CD8-positive, alpha-beta memory T cell (primary cell): ENCODE measurements around the gene TM9SF2. TPM values are rescaled to one million over a fixed set of nuclear protein-coding genes. Genes with fewer than 3 reads are reported as not detected.
"Not testable (repeated sequence)": the region's sequence is repeated elsewhere in the genome, so short reads cannot be mapped to it uniquely, and the experiment has no call there.

Source experiments
- CTCF ChIA-PET: fragments of 350-600 bp; sonication (Branson Sonifier 250); formaldehyde crosslinking; loops from one replicate; lab custom pipeline; 2021; ENCODE audit warnings: antibody characterized with exemption; lab: Charles Lee
- POLR2A ChIA-PET: fragments of 350-600 bp; sonication (Branson Sonifier 250); formaldehyde crosslinking; loops from one replicate; lab custom pipeline; 2021; ENCODE audit warnings: antibody characterized with exemption; lab: Charles Lee
- DNase-seq, 5 donors: peaks; one replicate each; pipeline versions ENCODE4 v3.0.0 to v3.0.0-alpha.2; 2020 to 2022; ENCODE audit warnings: mixed read lengths in 1 of 5
- H3K27ac ChIP-seq: one replicate; pipeline ENCODE4 v1.7.0; 2013; ENCODE audit warnings: low read depth, mild to moderate bottlenecking, low read length, moderate library complexity
- H3K27me3 ChIP-seq: 2 replicates; pipeline ENCODE4 v1.7.0; 2013; ENCODE audit warnings: low read length, mild to moderate bottlenecking; ENCODE audit not compliant: insufficient read depth, poor library complexity, severe bottlenecking
- H3K36me3 ChIP-seq: 2 replicates; pipeline ENCODE4 v1.7.0; 2013; ENCODE audit warnings: mild to moderate bottlenecking, low read length, moderate library complexity; ENCODE audit not compliant: insufficient read depth
- H3K4me1 ChIP-seq: 2 replicates; pipeline ENCODE4 v1.7.0; 2013; ENCODE audit warnings: mild to moderate bottlenecking, low read length, moderate library complexity; ENCODE audit not compliant: insufficient read depth
- H3K4me3 ChIP-seq: 2 replicates; pipeline ENCODE4 v1.7.0; 2013; ENCODE audit warnings: mild to moderate bottlenecking, low read length
- H3K9me3 ChIP-seq: 2 replicates; pipeline ENCODE4 v1.7.0; 2013; ENCODE audit warnings: mild to moderate bottlenecking, low read length
- H3K27ac Mint-ChIP-seq, 8 donors: one replicate each; pipeline ENCODE4 v1.8.0; 2020 to 2021; ENCODE audit warnings: mixed read lengths in 8 of 8, mild to moderate bottlenecking in 6 of 8, inconsistent platforms in 3 of 8, moderate library complexity in 3 of 8
- H3K27me3 Mint-ChIP-seq, 2 donors: one replicate each; pipeline ENCODE4 v1.8.0; 2020 to 2021; ENCODE audit warnings: mixed read lengths in 2 of 2, mild to moderate bottlenecking in 1 of 2, moderate library complexity in 1 of 2
- H3K36me3 Mint-ChIP-seq, 3 donors: one replicate each; pipeline ENCODE4 v1.8.0; 2020 to 2021; ENCODE audit warnings: mixed read lengths in 3 of 3, inconsistent platforms in 1 of 3, mild to moderate bottlenecking in 1 of 3
- H3K4me1 Mint-ChIP-seq, 3 donors: one replicate each; pipeline ENCODE4 v1.8.0; 2020 to 2021; ENCODE audit warnings: mixed read lengths in 3 of 3, inconsistent platforms in 1 of 3, mild to moderate bottlenecking in 1 of 3
- H3K4me3 Mint-ChIP-seq, 7 donors: one replicate each; pipeline ENCODE4 v1.8.0; 2020 to 2021; ENCODE audit warnings: mixed read lengths in 7 of 7, mild to moderate bottlenecking in 6 of 7, moderate library complexity in 4 of 7, inconsistent platforms in 2 of 7
- H3K9me3 Mint-ChIP-seq, 5 donors: one replicate each; pipeline ENCODE4 v1.8.0; 2020 to 2022; ENCODE audit warnings: mixed read lengths in 5 of 5, mild to moderate bottlenecking in 3 of 5, moderate library complexity in 2 of 5, inconsistent platforms in 1 of 5
- polyA plus RNA-seq: library from polyadenylated mRNA; unstranded; fragments of 300-500 nt; fragmentation: Illumina TruSeq; gene quantifications from one replicate; pipeline ENCODE4 v1.2.3, GENCODE V29; 2021
- total RNA-seq, 2 experiments: library from RNA; stranded (reverse); gene quantifications; one replicate each; pipeline ENCODE4 v1.2.3, GENCODE V29; 2021

TM9SF2 gene
- total and polyA plus RNA-seq, 3 experiments from 2014 or later = 81.3 to 96.0 (median 88.0) TPM

- H3K27me3 Mint-ChIP-seq = no peaks in the 10 kb centered on the region
- H3K27ac ChIP-seq = no peak overlapping the region
- ChIA-PET POLR2A (interaction anchor here (0.5 kb wide), 1 partner anchor 444 kb away, joined by 3 read pairs; no protein-coding TSS in a partner anchor), CTCF (no interaction called here)
- peaks cover 4 to 19% (median 12%) of the 10 kb centered on the region in 5 donors for H3K9me3 Mint-ChIP-seq
- H3K4me1 Mint-ChIP-seq = peaks cover 8 to 10% (median 9%) of the 10 kb centered on the region in 3 donors
- H3K4me3 ChIP-seq = no peak overlapping the region
- H3K9me3 ChIP-seq = no peaks in the 10 kb centered on the region
- H3K36me3 Mint-ChIP-seq = peaks cover 13 to 37% (median 17%) of the 10 kb centered on the region in 3 donors
- DNase-seq = no peak
- H3K27me3 ChIP-seq = no peaks in the 10 kb centered on the region
- peaks cover 3% of the 10 kb centered on the region for H3K36me3 ChIP-seq
- H3K27ac Mint-ChIP-seq = peak overlapping the region in 1 of 8 donors; percentile 61
- H3K4me1 ChIP-seq = no peaks in the 10 kb centered on the region
- H3K4me3 Mint-ChIP-seq = peak overlapping the region; percentile 12 to 89 (median 65)
Observed at GRCh38 chr13:99566125-99567083, 65.1 kb downstream of the TM9SF2 start.

GRCh38 chr13:99568901-99569300 lies 67.6 kb downstream of the TM9SF2 start:
- Mint-ChIP-seq H3K4me1 (peaks cover 8 to 10% (median 9%) of the 10 kb centered on the region in 3 donors), H3K9me3 (peaks cover 4 to 19% (median 12%) of the 10 kb centered on the region in 5 donors), H3K36me3 (peaks cover 6 to 16% (median 13%) of the 10 kb centered on the region in 3 donors)
- CTCF ChIA-PET, DNase-seq, H3K27me3 ChIP-seq, H3K36me3 ChIP-seq, POLR2A ChIA-PET, H3K9me3 ChIP-seq, H3K27me3 Mint-ChIP-seq, H3K27ac ChIP-seq, H3K4me3 Mint-ChIP-seq, H3K4me1 ChIP-seq, H3K27ac Mint-ChIP-seq, H3K4me3 ChIP-seq: not testable (repeated sequence)

GRCh38 chr13:99572131-99572530 lies 70.9 kb downstream of the TM9SF2 start:
- ChIA-PET CTCF (no interaction called here), POLR2A (no interaction called here)
- H3K27ac ChIP-seq = no peak overlapping the region
- peaks cover 3 to 19% (median 12%) of the 10 kb centered on the region in 5 donors for H3K9me3 Mint-ChIP-seq
- H3K4me3 ChIP-seq = no peak overlapping the region
- no peaks in the 10 kb centered on the region for H3K36me3 ChIP-seq
- H3K4me1 Mint-ChIP-seq = no peaks in the 10 kb centered on the region
- no peak for DNase-seq
- no peaks in the 10 kb centered on the region for H3K27me3 Mint-ChIP-seq
- H3K27ac Mint-ChIP-seq = no peak overlapping the region
- H3K4me3 Mint-ChIP-seq = no peak overlapping the region
- peaks cover 0 to 13% (median 0%) of the 10 kb centered on the region in 3 donors for H3K36me3 Mint-ChIP-seq
- no peaks in the 10 kb centered on the region for H3K27me3 ChIP-seq
- no peaks in the 10 kb centered on the region for H3K4me1 ChIP-seq
- H3K9me3 ChIP-seq = no peaks in the 10 kb centered on the region

GRCh38 chr13:99572921-99573320 lies 71.6 kb downstream of the TM9SF2 start:
- Histone ChIP-seq H3K27ac (no peak overlapping the region), H3K4me1 (no peaks in the 10 kb centered on the region), H3K27me3 (no peaks in the 10 kb centered on the region), H3K36me3 (no peaks in the 10 kb centered on the region), H3K9me3 (no peaks in the 10 kb centered on the region), H3K4me3 (no peak overlapping the region)
- Mint-ChIP-seq H3K9me3 (peaks cover 3 to 19% (median 12%) of the 10 kb centered on the region in 5 donors), H3K27ac (no peak overlapping the region), H3K27me3 (no peaks in the 10 kb centered on the region), H3K4me1 (no peaks in the 10 kb centered on the region), H3K36me3 (peaks cover 0 to 13% (median 1%) of the 10 kb centered on the region in 3 donors), H3K4me3 (no peak overlapping the region)
- ChIA-PET CTCF (no interaction called here), POLR2A (no interaction called here)
- DNase-seq = no peak

- Mint-ChIP-seq H3K9me3 (peaks cover 0 to 2% (median 0%) of the 10 kb centered on the region in 5 donors), H3K4me1 (peaks cover 0 to 7% (median 0%) of the 10 kb centered on the region in 3 donors), H3K4me3 (no peak overlapping the region), H3K36me3 (peaks cover 0 to 1% (median 0%) of the 10 kb centered on the region in 3 donors), H3K27ac (no peak overlapping the region), H3K27me3 (no peaks in the 10 kb centered on the region)
- no peaks in the 10 kb centered on the region for H3K27me3 ChIP-seq
- DNase-seq = no peak
- POLR2A ChIA-PET = no interaction called here
- H3K36me3 ChIP-seq = no peaks in the 10 kb centered on the region
- CTCF ChIA-PET = no interaction called here
- H3K4me3 ChIP-seq = no peak overlapping the region
- no peaks in the 10 kb centered on the region for H3K4me1 ChIP-seq
- H3K27ac ChIP-seq = no peak overlapping the region
- no peaks in the 10 kb centered on the region for H3K9me3 ChIP-seq
Observed at GRCh38 chr13:99575376-99576120, 74.3 kb downstream of the TM9SF2 start.

GRCh38 chr13:99577934-99578917 lies 77.0 kb downstream of the TM9SF2 start:
- POLR2A ChIA-PET = interaction anchor here (0.5 to 1.1 kb wide), 2 partner anchors 7 to 323 kb away, joined by 3 to 9 read pairs; no protein-coding TSS in a partner anchor
- H3K4me1 Mint-ChIP-seq = peaks cover 0 to 7% (median 0%) of the 10 kb centered on the region in 3 donors

More at GRCh38 chr13:99577934-99578917, 77.0 kb downstream of the TM9SF2 start:
- peaks cover 0 to 1% (median 0%) of the 10 kb centered on the region in 3 donors for H3K36me3 Mint-ChIP-seq
- Histone ChIP-seq H3K27ac (no peak overlapping the region), H3K27me3 (no peaks in the 10 kb centered on the region), H3K4me1 (no peaks in the 10 kb centered on the region), H3K36me3 (no peaks in the 10 kb centered on the region), H3K4me3 (no peak overlapping the region), H3K9me3 (no peaks in the 10 kb centered on the region)
- H3K27me3 Mint-ChIP-seq = no peaks in the 10 kb centered on the region
- peak overlapping the region in 1 of 8 donors; percentile 33 for H3K27ac Mint-ChIP-seq
- CTCF ChIA-PET = interaction anchor here (0.8 to 2.1 kb wide), 4 partner anchors 10 to 78 kb away, joined by 4 to 12 read pairs (median 9); no protein-coding TSS in a partner anchor
- no peak for DNase-seq
- no peaks in the 10 kb centered on the region for H3K9me3 Mint-ChIP-seq
- no peak overlapping the region for H3K4me3 Mint-ChIP-seq
